Measurements from ENCODE around the gene DOCK10. TPM values are rescaled to one million over a fixed set of nuclear protein-coding genes. Genes with fewer than 3 reads are reported as not detected.

The DOCK10 gene
- total RNA-seq, 1 donor, result 20.7 TPM

GRCh38 chr2:224850081-224850480 is 192.2 kb downstream of the DOCK10 start:
- TF ChIP-seq CTCF (IDR thresholded peaks at IDR 0.05; ENCODE audit: insufficient read depth, low read depth, low read length), result no peak
- H3K4me3 ChIP-seq (ENCODE audit: low read depth, low read length), result no peak overlapping the region
- no peak for DNase-seq (ENCODE audit: low read depth)

GRCh38 chr2:224849264-224849663 is 193.0 kb downstream of the DOCK10 start:
- no peak for DNase-seq (ENCODE audit: low read depth)
- no peak overlapping the region for H3K4me3 ChIP-seq (ENCODE audit: low read depth, low read length)
- peak; percentile 12 for TF ChIP-seq CTCF (IDR thresholded peaks at IDR 0.05; ENCODE audit: insufficient read depth, low read depth, low read length)

GRCh38 chr2:224847961-224848850 is 194.1 kb downstream of the DOCK10 start:
- peak; percentile 68 for DNase-seq (ENCODE audit: low read depth)
- H3K4me3 ChIP-seq (ENCODE audit: low read depth, low read length), result no peak overlapping the region
- no peak for TF ChIP-seq CTCF (IDR thresholded peaks at IDR 0.05; ENCODE audit: insufficient read depth, low read depth, low read length)

GRCh38 chr2:224847381-224847780 is 194.9 kb downstream of the DOCK10 start:
- no peak for DNase-seq (ENCODE audit: low read depth)
- H3K4me3 ChIP-seq (ENCODE audit: low read depth, low read length), result no peak overlapping the region
- no peak for TF ChIP-seq CTCF (IDR thresholded peaks at IDR 0.05; ENCODE audit: insufficient read depth, low read depth, low read length)

- no peak for DNase-seq (ENCODE audit: low read depth)
- no peak overlapping the region for H3K4me3 ChIP-seq (ENCODE audit: low read depth, low read length)
- no peak for TF ChIP-seq CTCF (IDR thresholded peaks at IDR 0.05; ENCODE audit: insufficient read depth, low read depth, low read length)
These were observed 195.6 kb downstream of the DOCK10 start for GRCh38 chr2:224846686-224847085.

- TF ChIP-seq CTCF (IDR thresholded peaks at IDR 0.05; ENCODE audit: insufficient read depth, low read depth, low read length), result no peak
- no peak overlapping the region for H3K4me3 ChIP-seq (ENCODE audit: low read depth, low read length)
- no peak for DNase-seq (ENCODE audit: low read depth)
These were observed 196.1 kb downstream of the DOCK10 start for GRCh38 chr2:224846161-224846560.
